NCI-H1436 (cell line): Measurements from ENCODE around the gene TMC1.
A peak's percentile ranks its signal among the peaks of the same experiment; 100 is the strongest.

Experiments used
- DNase-seq: peaks from one replicate; lab custom pipeline; 2025; lab: John Stamatoyannopoulos, UW

TMC1 gene

DNA sequence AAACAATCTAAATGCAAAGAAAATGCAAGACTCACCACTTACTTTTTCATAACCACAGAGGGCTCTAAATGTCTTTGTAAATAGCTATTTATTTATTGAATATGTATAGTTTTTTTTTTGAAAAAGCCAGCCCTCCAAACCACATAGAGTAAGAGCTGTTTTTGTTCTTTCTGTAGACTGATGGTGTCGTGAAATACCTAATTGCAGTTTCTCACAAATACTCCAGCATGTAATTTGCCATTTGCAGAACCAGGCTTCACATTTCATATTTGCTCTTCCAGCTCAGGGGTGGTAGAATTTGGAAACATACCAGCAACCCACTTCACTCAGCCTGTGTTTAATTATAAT lies 159.8 kb downstream of the TMC1 start:
- DNase-seq, result peak; percentile 91

DNA sequence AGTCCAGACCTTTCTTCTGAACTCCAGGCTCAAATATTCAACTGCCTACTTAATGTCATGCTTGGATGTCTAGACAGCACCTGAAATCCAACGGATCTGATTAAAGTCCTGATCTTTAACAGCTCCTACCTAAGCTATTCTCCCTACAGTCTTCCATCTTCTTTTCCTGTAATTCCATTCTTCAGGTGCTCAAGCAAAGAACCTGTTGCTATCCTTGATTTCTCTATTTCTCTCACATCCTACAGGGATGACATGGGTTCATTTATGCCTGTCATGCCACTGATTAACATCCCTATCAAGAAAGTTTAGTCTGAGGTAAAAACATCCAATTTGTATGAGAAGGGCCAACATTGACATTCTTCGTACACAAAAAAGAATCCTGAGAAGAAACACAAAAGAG lies 163.2 kb downstream of the TMC1 start:
- no peak for DNase-seq

DNA sequence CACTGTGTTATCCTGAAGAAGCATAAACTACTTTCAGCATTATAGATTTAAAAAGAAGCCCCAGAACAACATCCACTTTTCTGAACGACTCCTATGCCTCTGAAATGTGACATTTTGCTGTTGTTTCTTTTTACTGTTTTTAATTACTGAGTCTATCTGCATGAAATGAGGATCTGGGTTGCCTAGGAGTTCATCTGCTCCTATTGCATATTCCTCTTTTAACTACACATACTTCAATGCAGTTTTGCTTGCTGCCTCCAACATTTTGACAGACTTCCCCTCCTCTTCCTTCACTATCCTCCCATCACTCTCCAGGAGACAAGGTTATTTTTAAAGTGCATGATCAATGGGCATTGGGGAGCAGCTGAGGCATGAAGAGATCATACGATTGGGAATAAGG lies 164.5 kb downstream of the TMC1 start:
- no peak for DNase-seq

DNA sequence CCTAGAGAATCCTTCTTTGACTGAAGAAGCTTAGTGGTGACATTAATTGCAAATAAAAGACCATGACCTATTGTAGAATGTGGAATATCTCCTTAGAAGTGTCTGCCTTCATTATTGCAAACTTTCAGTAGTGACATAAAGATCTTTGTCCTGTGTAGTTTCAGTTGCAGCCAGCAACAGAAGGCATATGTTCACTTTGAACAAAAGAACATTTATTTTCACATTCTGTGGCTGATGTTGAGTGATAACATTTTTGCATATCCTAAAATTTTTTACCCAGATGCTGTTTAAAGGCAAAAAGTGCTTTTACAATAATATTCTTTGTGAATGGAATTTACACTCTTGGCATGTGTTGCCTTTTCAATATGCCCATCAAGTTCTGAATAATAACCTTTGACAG lies 165.9 kb downstream of the TMC1 start:
- DNase-seq, result no peak

DNA sequence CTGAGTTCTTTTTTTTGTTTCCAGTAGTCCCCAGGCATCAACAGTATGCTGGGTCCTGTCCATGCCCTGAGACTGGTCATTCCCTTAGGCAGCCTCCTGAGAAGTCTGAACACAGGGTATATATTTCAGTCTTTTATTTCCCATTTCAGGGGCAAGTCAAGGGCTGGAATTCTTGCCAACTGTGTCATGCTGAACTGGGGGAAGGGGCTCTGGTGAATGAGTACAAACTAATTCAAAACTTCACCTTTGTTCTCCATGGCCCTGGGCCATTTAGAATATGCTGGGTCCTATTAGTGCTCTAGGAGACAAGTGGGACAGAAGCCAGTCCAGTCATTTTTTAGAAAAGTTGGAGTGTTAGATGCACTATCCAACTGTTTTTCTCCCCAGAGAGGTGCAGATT lies 170.3 kb downstream of the TMC1 start:
- DNase-seq, result no peak

DNA sequence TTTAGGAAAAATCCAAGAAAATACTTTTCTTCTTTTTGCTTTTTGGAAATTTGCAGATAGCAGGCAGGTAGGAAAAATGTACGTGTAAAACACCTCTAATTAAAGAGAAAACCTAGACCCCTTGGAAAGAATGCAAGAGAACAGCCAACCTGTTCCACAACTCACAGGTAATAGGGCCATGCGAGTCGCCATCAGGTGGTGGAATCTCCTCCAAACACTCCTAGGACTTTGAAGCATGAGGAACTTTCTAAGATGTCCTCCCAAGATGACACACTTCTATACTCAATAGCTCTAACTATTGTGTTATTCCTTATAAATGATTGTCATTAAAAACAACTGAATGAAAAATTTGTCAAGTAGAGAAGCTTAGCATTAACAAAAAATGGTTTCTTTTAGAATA lies 174.0 kb downstream of the TMC1 start:
- no peak for DNase-seq

DNA sequence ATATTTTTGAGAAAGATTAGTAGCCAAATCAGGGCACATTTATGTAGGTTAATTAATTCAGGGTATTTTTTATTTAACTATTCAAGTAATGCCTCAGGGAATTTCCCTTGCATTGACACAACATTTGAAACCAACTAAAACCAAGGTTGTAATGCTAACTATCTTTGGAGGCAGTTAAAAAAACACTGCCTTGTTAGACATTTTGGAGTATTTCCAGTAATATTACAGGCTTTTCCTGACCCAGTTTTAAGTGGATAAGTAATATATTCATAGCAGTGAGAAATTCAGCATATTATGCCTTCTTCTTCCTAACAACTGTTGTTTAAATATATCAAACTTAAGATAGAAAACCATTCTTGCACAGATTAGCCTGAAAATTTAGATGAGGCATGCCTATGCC lies 175.1 kb downstream of the TMC1 start:
- no peak for DNase-seq

DNA sequence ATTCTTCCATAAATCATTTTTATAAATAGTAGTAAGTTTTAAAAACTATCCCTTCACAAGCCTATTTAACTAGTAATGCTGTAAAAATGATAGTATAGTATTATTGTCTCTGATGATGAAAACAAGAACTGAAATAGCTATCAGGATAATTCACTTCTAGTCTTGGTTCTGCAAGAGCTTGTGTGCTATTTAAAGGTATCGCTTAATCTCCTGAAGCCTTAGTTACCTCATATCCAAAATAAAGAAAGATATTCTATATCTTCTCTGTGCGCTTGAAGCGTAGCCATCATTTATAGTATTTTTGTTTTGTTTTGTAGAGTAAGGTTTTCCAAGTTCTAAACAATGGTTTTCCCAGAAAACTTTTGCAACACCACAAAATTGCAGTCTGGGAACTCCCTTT lies 180.1 kb downstream of the TMC1 start:
- DNase-seq, result no peak

DNA sequence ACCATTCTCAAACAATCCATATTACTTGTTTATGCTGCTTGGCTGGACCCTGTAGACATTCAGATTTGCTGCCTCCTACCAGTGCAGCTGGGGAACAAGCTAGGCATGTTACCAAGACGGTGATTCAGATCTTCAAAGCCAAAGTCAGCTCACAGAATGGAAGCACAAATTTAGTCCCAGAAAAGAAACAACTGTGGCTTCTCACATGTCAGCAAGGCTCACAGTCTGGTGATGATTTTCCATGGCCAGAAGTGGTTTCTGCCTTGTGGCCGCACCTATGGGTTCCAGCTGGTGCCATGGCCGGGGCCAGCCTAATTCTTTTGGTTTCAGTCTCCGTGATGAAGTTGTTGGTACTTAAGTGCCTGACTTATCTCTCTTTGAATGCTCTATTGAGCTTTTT lies 182.2 kb downstream of the TMC1 start:
- DNase-seq, result no peak

DNA sequence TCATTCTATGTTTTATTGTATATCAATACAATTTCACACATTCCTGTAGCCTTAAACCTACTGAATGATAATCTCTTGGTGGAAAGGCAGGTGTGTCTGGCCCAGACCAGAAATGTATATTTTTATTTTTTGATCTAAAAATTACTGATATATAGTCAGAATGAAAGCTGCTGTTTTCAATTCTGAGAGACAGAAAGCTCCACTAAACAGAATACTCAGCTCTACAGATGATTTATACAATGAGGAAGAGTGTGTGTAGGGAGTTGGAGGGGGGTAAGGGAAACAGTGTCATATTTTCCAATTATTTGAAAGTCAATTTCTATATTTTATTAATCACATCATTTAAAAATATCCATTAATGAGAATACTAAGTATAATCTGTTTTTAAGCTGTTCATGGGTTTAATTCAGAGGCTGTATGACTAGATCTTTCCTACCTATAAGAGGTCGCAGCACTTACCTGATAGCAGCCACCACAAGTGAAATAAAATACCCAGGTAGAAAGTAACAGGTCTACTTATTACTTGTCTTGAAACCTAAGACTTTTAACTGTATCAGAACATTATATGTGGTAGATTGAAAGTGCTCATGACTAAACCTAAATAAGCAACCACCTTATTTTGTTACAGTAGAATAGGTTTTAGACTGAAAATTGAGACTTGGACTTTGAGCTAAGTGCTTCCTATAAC lies 183.4 kb downstream of the TMC1 start:
- DNase-seq, result no peak

DNA sequence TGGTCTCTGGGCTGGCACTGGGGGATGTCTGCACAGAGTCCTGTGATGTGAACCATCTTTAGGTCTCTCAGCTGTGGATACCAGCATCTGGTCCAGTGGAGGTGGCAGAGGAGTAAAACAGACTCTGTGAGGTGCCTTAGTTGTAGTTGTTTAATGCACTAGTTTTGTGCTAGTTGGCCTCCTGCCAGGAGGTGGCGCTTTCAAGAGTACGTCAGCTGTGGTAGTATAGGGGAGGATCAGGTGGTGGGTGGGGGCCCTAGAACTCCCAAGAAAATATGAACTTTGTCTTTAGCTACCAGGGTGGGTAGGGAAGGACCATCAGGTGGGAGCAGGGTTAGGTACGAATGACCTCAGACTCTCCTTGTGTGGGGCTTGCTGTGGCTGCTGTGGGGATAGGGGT lies 197.1 kb downstream of the TMC1 start:
- no peak for DNase-seq

DNA sequence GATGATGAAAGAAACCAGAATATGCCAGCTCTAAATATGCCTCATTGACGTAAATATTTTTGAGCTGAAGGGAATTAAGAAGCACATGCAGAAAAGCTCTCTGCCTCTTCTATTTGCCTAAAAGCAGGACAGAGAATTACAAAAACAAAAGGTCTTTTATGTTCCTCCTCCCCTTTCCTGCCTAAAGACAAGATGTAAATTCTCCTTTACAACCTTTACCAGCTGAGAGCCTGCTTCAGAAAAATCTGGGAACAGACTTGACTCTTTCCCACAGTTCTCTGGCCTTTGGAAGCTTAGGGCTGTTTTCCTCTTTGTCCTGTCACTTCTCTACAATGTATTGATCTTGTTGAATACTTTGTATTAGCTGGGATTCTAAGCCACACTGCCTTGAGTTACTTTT lies 199.7 kb downstream of the TMC1 start:
- DNase-seq, result no peak

DNA sequence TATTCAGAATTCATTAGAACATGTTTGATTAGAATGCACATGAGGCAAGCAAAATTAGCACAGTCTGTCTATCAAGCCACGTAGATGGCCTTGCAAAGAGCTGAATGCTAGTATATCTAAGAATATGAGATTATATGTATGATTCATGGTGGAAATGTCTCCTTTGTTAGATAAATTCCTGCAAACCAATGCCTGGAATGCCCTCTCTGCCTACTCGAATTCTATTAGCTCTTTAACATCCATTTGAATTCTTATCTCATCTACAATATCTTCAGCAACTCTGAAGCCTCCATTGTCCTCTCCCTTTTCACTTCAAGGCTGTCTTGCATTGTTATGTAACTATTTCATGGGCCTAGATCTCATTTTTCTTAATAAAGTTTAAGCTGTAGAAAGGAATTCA lies 205.5 kb downstream of the TMC1 start:
- DNase-seq, result no peak

DNA sequence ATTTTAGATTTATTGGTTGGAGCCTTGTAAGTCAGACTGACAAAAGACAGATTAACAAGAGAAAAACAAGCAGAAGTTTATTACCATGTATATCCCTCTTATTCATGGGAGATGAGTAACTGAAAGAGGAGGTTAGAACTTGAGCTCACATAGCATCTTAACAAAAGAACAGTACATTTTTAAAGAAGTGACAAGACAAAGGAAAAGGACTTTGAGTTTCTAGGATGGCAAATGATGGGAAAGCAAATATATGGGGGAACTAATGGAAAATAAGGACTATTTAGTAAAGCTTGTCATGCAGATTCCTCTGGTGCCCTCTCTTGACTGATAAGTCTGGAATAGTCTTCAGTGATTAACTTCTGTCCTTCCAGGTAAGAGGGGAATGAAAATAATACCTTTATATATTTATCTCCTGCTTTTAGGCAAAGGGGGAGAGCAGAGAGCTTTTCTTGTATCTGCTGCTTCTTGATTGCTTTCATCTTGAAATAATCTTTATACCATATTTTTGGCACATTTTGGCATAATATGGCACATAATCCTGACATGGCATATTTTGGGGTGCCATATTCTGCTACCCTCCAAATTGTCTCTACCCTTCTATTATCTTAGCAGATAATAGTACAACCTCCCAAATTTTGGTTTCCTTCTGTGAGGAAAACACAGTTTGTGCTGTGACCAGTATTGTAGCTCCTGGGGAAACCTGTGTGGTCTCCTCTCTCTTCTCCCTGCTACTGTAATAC lies 206.8 kb downstream of the TMC1 start:
- DNase-seq, result no peak

DNA sequence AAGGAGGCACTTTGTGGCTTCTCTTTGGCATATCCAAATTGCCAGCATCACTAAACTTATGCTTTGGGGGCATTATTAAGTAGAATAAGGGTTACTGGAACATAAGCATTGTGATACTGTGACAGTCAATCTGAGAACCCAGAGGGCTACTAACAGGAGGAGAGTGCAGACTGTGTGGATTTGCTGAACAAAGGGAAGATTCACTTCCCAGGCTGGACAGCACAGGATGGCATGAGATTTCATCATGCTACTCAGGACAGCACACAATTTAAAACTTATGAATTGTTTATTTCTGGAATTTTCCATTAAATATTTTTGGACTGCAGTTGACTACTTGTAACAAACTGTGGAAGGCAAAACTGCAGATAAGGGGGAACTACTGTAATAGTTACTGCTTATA lies 212.5 kb downstream of the TMC1 start:
- no peak for DNase-seq

DNA sequence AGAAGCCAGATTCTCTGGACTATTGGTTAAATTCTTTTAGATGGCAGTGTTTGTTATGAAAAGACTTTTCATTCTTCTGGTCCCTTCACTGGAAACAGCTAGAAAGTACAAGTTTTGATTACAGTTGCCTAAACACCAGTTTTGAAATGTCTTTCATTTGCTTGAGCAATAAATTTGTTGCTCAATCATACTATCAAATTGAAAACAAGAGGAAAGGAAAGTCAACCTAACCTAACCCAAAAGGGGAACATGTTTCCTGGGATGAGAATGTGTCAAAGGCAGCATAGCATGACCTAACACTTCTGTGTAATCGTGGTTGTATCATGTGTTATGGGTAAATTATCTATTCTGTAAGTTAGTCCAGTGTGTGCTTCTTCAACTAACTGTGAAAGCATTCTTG lies 213.2 kb downstream of the TMC1 start:
- no peak for DNase-seq

DNA sequence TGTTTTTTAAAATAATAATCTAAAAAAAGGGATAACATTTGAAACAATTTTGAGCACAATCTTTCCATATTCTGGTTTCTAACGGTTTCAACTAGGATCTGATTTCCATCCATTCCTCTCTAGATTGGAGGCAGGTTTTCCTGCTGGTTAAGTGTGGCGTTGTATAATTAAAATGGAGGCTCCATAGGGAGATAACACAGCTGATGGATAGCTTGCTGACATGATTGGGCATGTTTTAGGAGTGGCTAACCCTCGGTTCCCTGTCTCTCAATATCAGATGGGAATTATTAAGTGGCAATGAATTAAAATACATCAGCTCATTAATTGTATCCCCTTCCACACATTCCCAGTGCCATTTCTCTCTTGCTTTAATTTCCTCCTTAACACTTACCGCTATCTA lies 222.4 kb downstream of the TMC1 start:
- no peak for DNase-seq

DNA sequence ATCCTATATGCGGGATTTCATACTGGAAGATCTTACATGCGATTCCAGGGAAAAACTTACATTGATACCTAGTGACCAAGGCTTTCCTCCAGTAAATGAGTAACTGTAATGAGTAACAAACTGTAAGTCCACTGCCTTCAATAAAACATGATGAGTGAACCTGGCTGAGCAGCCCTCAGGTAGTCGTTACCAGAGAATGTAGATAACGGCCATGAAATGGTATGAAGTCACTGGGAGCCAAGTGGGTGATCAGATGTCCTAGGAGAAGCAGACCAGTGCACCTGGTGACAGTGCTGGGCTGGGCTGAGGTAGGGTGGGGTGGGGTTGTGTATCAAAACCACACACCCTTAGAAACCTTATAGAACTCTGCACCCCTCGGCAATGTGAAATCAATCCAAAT lies 227.9 kb downstream of the TMC1 start:
- DNase-seq, result no peak

DNA sequence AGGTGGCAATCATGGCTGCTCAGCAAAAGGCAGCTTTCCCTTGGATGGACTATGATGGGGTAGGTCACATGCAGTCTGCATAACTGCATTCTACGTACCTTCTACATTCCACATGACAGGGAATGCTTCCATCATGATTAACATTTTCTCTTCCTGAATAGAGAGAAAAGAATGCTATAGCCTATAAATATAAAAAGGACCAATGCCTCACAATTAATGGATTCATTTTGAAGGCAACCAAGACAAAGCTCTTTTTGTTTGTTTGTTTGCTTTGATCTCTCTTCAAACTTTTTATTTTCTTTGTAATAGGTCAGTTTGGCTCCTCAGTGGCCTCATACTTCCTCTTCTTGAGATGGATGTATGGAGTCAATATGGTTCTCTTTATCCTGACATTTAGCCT lies 230.1 kb downstream of the TMC1 start:
- DNase-seq, result no peak

DNA sequence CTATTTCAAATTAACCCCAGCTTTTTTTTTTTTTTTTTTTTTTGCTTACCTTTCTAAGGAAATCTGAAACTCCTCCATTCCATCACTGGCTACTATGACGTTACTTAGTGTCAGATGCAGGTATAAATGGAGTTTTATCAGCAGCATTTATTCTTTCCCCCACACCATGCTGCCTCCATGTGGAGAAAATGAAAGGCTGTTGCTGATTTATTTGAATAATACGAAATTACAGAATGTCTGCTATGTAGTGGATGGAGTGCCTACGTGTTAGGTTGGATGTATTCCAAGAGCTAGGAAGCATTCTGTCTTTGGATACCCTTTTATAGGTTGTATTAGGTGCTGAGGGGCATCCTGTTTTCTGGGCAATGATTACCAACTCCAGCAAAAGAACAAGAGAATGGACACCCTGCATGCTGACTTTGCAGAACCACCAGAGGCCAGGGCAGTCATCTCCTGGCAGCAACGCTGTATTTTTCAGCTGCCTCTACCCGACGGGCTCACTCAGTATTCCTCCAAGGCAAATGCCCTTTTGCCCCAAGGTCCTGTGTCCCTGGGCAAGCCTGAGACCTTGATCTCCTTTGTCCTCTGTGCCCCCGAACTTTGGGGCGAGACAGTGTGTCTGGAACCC lies 232.0 kb downstream of the TMC1 start:
- DNase-seq, result peak; percentile 13

DNA sequence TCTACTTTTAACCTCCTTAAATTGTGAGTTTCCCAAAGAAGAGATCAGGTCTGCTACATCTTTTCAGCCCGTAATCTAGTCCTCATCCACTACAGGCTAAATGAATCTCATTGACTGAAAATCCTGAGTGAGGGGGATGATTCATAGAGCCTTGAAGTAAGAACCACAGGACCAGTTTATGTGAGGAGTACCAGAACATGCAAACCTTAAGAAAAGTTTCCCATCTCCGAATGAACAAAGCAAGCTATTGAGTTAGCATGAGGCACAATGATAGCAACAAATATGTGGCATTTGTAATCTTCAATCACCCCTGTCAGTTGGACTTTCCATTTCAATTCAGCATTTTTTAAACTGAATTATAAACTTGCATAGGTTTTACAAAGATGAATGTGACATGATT lies 234.4 kb downstream of the TMC1 start:
- DNase-seq, result no peak

DNA sequence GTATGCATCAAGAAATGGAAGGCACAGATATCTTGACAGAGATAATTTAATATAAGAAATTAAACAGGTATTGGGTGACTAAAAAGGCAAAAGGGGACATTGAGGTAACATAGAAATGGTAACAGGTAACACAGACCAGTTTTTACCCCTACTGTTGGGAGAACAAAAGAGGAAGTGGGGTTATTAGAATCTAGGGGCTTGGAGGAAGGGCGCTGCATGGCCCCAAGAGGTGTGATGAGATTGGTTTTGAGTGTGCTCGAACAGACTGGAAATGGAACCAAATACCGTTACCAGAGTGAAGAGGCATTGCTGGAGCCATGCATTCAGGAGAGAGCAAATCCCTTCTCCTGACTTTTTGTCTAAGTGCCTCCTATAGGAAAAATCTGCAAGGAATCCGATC lies 237.5 kb downstream of the TMC1 start:
- DNase-seq, result no peak

DNA sequence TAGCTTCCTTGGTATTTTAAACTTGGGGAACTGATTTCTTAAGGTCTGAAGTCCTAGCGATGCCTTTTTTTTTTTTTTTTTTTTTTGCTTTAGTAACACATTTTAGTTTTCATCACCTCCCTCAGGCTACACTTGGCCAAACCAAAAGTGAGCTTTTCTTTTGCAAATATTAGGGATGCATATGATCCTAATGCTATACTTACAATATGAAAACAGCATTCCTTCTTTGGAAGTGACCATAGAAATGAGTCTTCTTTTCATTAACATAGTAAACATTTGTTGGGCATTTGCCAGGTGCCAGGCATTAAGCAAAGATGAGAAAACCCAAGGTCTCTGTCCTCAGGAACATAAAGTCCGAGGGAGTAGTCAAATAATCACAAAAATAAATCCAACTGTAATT lies 241.6 kb downstream of the TMC1 start:
- DNase-seq, result no peak

DNA sequence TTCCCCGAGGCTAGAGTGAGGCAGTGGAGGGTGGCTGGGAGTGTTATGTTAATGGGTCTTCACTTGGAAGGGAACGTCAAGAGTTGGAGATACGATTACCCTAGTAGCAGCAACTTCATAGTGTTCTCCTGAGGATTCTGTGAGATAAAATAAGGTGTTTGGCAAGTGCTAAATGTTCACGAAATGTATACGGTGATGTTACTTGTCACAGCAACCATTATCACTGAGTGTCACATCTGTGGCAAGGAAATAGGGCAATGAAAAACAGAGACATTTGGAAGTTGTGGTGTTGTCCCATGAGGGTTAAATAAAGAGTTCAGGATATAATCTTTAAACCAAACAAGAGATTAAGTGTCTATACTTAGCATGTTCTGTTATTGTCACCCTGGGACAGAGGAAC lies 248.1 kb downstream of the TMC1 start:
- DNase-seq, result no peak
